KBM-7 (cell line): ENCODE measurements around the gene PRRC1.
A peak's percentile ranks its signal among the peaks of the same experiment; 100 is the strongest.

Source experiments
- DNase-seq: peaks from one replicate; pipeline ENCODE4 v3.0.0-alpha.2; 2015
- in situ Hi-C: fragments of 300-500 bp; cut with MboI; formaldehyde crosslinking; loops from 2 replicates; pipeline ENCODE4 v1.14.3; 2020; ENCODE audit warnings: low sequenced_read_pairs, low pct_unique_long_range_greater_than_20kb, mixed read lengths

PRRC1 gene

DNA sequence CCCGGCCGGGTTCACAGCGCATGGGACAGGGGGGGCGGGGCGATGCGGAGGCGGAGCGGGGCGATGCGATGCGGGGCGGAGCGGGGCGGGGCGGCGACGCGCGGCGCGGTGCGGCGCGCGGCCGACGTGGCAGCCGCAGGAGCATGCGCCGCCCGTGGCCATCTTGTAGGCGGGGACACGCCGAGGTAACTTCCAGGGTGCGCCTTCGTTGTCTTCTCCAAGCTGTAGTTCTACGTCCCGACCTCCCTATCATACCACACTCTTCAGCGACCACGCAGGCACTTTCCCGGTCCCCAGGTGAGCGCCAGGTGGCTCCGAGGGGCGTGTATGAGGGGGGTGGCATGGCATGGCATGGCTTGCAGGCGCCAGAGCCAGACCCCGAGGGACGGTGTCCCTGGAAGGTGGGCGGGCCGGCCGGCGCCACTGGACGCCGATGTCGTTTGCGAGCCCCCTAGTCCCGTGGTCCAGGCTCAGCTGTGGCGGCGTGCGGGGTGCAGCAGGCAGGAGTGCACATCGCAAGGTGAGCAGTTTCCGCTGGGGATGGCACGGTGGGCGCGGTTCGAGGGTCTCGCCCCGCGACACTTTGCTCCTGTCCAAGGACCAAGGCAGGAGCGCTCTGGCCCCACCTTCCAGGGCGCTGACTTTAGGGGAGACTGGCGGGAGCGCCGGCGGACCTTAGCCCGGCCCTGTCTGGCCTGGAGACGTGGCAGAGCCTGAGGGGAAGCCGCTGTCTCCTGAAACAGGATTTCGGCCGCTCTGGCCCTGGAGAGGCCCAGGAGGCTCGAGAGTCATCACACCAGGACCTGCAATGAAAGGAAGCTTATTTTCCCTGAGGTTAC lies at the start of gene PRRC1:
Gene PRRC1, plus strand, starts transcription at position 161 of the 839 bp plus-strand sequence. CDS start 5,840 bp downstream, outside the sequence.
- in situ Hi-C loops, result no loop called here
- peak; percentile 74 for DNase-seq

GRCh38 chr5:127471211-127471610 lies 46.2 kb upstream of the PRRC1 start:
- peak; percentile 13 for DNase-seq
- in situ Hi-C loops, result no loop called here

DNA sequence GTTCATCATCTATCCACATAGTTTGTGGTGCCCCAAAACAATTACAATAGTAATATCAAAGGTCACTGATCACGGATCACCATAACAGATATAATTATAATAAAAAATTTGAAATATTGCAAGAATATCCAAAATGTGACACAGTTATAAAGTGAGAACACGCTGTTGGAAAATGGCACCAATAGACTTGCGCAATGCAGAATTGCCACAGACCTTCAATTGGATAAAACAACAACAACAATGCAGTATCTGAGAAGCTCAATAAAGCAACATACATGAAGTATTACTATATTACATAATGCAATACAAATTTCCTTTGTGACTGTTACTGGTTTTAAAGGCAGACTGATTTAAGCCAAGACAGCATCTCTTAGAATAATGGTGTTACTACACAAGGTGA lies 44.7 kb upstream of the PRRC1 start:
- in situ Hi-C loops, result no loop called here
- DNase-seq, result no peak

- in situ Hi-C loops, result no loop called here
Measured at GRCh38 chr5:127486471-127486870, 31.0 kb upstream of the PRRC1 start.

GRCh38 chr5:127492854-127493738 lies 24.3 kb upstream of the PRRC1 start:
- in situ Hi-C loops, result no loop called here
- peak; percentile 82 for DNase-seq

More at GRCh38 chr5:127486471-127486870, 31.0 kb upstream of the PRRC1 start:
- no peak for DNase-seq

DNA sequence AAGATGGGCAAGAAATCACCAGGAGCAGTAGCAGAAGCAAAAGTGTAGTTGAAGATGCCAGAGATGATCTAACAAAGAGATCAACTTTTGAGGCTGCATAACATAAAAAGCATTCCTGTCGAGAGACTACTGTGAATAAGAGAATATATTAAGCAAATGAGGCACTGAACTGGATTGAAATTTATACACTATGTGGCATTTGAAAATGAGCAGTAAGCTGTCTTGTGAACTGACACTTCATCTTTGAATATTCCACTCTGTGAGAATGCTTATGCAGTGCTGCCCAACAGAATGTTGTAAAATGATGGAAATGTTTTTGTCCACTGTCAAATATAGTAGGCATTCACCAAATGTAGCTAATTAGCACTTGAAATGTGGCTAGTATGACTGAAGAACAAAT lies 18.9 kb upstream of the PRRC1 start:
- no peak for DNase-seq
- in situ Hi-C loops, result no loop called here

DNA sequence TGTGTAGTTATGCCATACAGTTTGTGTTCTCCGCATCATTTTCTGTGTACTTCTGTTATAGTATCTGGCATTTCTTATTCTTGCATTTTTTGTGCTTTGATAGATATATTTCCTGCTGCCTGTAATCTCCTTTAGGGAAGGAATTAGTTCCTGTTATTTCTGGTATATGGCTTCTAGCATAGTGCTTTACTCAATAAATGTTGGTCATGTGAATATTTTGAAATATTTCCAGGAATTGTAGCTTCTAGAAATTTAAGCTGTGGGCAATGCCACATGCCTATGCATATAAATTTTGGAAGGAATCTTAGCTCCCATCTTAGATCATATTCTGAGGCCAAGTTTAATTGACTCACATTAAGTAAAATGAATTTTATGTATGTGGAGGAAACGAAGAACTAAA lies 11.5 kb upstream of the PRRC1 start:
- in situ Hi-C loops, result no loop called here
- no peak for DNase-seq

DNA sequence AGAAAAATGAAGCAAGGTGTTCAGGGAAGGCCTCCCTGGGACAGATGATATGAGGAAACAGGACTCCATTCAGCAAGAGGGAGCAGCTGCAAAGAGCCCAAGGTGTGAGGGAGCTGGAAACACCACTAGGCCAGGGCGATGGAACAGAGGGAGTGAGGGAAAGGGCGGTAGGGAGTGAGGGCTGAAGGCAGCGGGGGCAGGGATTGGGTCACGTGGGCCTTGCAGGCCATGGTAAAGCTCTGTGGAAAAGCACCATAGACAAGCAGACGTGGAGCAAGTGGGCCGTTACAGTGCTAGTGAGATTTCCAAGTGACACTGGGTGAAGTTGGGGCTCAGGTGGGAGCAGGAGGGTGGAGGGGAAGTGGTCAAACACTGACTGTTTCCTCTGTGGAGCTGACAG lies 10.8 kb upstream of the PRRC1 start:
- in situ Hi-C loops, result no loop called here
- no peak for DNase-seq

GRCh38 chr5:127508644-127509373 lies 8.6 kb upstream of the PRRC1 start:
- no peak for DNase-seq
- in situ Hi-C loops, result no loop called here

DNA sequence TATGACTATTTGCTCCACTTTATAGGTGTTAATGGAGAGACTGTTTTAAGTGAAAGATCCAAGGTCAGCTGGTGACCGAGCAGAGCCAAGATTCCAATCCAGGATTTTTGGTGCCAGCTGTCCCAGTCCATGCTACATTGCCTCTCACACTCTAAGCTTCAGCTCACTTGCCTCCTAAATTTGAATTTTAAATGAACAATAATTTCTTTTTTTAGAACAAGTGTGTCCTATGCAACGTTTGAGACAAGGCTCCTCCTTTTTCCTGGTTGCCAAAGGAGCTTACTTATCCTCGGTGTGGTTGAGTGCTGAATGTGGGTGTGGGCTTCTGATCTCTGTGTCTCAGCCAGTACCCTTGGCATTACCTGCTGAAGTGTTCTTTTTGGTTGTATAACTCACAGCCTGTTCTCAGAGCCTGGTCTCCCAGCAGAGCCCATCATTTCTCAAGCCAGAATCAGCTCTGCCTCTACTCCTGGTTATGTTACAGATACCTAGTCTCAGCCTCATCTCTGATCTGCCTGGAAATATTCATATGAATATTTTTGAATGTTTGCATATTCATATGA lies 4.0 kb upstream of the PRRC1 start:
- in situ Hi-C loops, result no loop called here
- DNase-seq, result no peak

DNA sequence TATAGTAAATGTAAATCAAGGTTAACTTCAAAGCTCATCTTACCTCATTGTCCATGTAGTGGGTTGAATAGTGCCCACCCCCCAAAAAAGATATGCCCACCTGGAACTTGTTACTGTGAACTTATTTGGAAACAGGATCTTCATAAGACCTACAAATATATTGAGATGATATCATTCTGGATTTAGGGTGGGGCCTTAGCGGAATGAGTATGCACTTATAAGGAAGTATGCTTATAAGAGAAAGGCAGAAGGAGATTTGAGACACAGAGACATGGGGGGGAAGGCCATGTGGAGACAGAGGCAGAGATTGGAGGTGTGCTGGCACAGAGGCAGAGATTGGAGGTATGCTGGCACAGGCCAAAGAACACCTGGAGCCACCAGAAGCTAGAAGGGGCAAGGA lies 2.6 kb upstream of the PRRC1 start:
- in situ Hi-C loops, result no loop called here

DNA sequence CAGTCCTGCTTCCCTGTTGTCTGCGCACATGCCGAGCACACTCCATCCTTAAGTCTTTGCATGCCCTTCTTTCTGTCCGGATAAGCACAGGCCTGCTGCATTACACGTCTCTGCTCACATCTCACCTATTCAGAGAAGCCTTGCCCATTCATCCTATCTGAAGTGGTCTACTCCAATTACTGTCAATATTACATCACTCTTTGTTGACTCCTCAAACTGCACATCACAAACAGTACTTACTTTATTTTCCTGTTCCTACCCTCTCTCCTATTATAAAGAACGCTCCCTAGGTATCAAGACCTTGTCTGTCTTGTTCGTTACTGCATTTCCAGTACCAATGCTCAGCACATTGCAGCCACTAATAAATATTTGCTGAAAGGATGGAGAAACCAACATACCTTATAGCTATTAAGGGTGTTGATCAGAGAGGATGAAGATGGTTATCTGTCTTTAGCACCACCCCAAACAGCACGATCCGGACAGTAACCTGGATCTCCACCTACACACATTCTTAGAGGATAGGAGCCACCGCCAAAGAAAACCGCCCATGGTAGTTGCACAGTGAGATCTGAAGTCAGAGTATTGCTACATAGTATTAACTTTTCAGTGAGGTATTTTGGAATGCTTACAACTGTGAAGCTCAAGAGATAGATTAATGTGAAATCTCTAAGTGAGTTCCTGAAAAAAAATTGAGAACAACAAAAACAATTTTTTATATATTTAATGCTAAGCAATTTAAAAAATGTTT lies 1.6 kb upstream of the PRRC1 start:
- DNase-seq, result no peak
- in situ Hi-C loops, result no loop called here

More for the DNA sequence above, 2.6 kb upstream of the PRRC1 start:
- DNase-seq, result no peak

GRCh38 chr5:127517110-127517479 lies 345 bp upstream of the PRRC1 start:
- in situ Hi-C loops, result no loop called here
- DNase-seq, result peak; percentile 50

DNA sequence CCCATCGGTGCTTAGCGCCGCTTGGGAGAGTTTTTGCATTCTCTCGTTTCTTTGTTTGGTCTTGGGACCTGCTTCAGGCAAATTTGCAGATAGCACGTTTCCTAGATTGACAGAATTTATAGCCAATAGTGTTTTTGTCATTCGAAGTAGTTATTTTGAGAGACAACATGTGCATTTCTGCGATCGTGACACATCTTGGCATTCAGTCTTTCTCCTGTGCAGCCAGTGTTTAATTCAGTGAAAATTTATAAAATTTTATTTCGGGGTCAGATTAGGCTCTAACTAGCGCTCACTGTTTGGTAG lies 830 bp downstream of the PRRC1 start:
- DNase-seq, result no peak

GRCh38 chr5:127519527-127519926 lies 2.1 kb downstream of the PRRC1 start:
- in situ Hi-C loops, result no loop called here
- DNase-seq, result no peak

More for the DNA sequence above, 830 bp downstream of the PRRC1 start:
- in situ Hi-C loops, result no loop called here

- no peak for DNase-seq
- in situ Hi-C loops, result no loop called here
Measured at GRCh38 chr5:127521138-127521770, 3.8 kb downstream of the PRRC1 start.

DNA sequence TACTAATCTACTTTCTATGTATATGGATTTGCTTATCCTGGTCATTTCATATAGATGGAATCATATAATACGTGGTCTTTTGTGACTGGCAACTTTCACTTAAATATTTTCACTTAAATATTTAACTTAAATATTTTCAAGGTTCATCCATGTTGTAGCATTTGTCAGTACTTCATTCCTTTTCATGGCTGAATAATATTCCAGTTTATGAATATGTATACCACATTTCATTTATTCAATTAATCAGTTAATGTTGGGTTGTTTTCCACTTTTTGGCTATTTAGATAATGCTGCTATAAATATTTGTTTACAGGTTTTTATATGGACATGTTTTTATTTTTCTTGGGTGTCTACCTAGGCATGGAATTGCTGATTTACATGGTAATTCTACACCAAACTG lies 7.7 kb downstream of the PRRC1 start:
- in situ Hi-C loops, result no loop called here
- no peak for DNase-seq

DNA sequence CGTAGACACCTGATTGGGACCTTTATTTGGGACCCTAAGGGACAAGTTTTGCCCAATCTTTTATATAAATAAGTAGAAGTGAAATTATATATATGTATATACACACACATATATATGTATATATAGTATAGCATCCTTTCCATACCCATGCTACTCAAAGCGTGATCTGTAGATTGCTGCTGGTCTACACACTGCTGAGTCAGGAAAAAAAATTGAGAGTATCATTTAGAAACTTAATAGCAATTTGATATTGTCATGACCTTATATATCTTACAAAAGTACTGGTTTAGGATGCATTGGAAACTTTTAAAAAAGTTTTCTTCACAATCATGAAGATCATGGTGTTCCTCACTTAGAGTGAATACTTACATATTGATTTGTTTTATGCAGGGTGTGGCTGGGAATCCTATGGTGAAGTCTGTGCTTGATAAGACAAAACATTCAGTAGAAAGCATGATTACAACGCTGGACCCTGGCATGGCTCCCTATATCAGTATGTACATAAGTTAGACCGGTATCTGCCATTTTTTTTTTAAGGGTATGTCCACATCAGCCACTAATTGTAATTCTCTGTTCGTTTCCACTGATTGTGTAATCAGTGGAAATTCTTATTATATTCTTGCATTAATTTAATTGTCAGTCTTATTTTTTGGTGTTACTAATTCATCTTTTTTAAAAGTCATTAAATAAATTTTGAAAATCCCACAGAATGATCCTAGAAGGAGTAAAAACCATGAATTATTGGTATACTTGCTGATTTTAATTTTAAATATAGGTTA lies 12.7 kb downstream of the PRRC1 start:
- in situ Hi-C loops, result no loop called here
- DNase-seq, result no peak
